A673 (cell line): ENCODE data around the gene GPR142. TPM values are rescaled to one million over a fixed set of nuclear protein-coding genes. Genes with fewer than 3 reads are reported as not detected.
A peak's percentile ranks its signal among the peaks of the same experiment; 100 is the strongest.

ENCODE experiments used
- BruUV-seq: library from RNA; stranded (reverse); fragments of 400-500 nt; replicated peaks from 2 replicates; lab custom pipeline; 2021; lab: Mats Ljungman, UMichigan
- CTCF ChIA-PET: fragments of 300-600 bp; sonication (Branson Sonifier 250); formaldehyde crosslinking; loops from one replicate; lab custom pipeline; 2022; ENCODE audit warnings: antibody characterized with exemption; lab: Charles Lee
- POLR2A ChIA-PET: fragments of 300-600 bp; sonication (Branson Sonifier 250); formaldehyde crosslinking; loops from one replicate; lab custom pipeline; 2022; ENCODE audit warnings: antibody characterized with exemption; ENCODE audit not compliant: low non-redundant PET; lab: Charles Lee
- DNase-seq: peaks from one replicate; pipeline ENCODE4 v3.0.0-alpha.2; 2015; ENCODE audit warnings: low spot score
- H3K27ac ChIP-seq: fragments of 200-600 bp; sonication (generic); 2 replicates; pipeline ENCODE4 v1.5.1; 2016; ENCODE audit warnings: mixed run types, low read depth, mild to moderate bottlenecking, mixed read lengths, antibody characterized with exemption, low read length; ENCODE audit not compliant: poor library complexity, severe bottlenecking
- H3K27me3 ChIP-seq: fragments of 200-600 bp; sonication (generic); replicated peaks from 2 replicates; pipeline ENCODE4 v1.6.1; 2017; ENCODE audit warnings: mixed run types, low read depth, mild to moderate bottlenecking, mixed read lengths, antibody characterized with exemption, low read length; ENCODE audit not compliant: insufficient read depth, poor library complexity
- H3K36me3 ChIP-seq: fragments of 200-600 bp; sonication (generic); 2 replicates; pipeline ENCODE4 v1.6.1; 2016; ENCODE audit warnings: mixed run types, mild to moderate bottlenecking, mixed read lengths, antibody characterized with exemption, low read length; ENCODE audit not compliant: insufficient read depth, poor library complexity, severe bottlenecking
- H3K4me1 ChIP-seq: fragments of 200-600 bp; sonication (generic); 2 replicates; pipeline ENCODE4 v1.6.1; 2017; ENCODE audit warnings: mixed run types, mild to moderate bottlenecking, mixed read lengths, antibody characterized with exemption, low read length; ENCODE audit not compliant: insufficient read depth, poor library complexity, severe bottlenecking
- H3K4me3 ChIP-seq: fragments of 200-600 bp; sonication (generic); 2 replicates; pipeline ENCODE4 v1.5.1; 2016; ENCODE audit warnings: low read depth, mixed run types, mild to moderate bottlenecking, mixed read lengths, low read length; ENCODE audit not compliant: poor library complexity, severe bottlenecking
- H3K9me3 ChIP-seq: fragments of 200-600 bp; sonication (generic); 2 replicates; pipeline ENCODE4 v1.6.1; 2016; ENCODE audit warnings: mixed run types, low read depth, mild to moderate bottlenecking, mixed read lengths, antibody characterized with exemption, low read length; ENCODE audit not compliant: poor library complexity, severe bottlenecking
- CTCF ChIP-seq: fragments of 300-800, 200-600 bp; sonication (generic); conservative IDR thresholded peaks from 2 replicates; pipeline ENCODE4 v1.5.1; 2017; ENCODE audit warnings: low read depth, mild to moderate bottlenecking, antibody characterized with exemption, low read length, moderate library complexity, mixed read lengths
- EZH2 ChIP-seq: fragments of 200-600 bp; sonication (generic); IDR thresholded peaks from 2 replicates; pipeline ENCODE4 v1.6.1; 2017; ENCODE audit warnings: borderline replicate concordance, low read depth, mild to moderate bottlenecking, mixed read lengths, antibody characterized with exemption, low read length; ENCODE audit not compliant: poor library complexity, severe bottlenecking
- intact Hi-C: fragments of 100-400 bp; cut with micrococcal nuclease; formaldehyde crosslinking; loops from one replicate; pipeline ENCODE4 v1.10.0; 2022; ENCODE audit not compliant: unreplicated experiment
- total RNA-seq: library from RNA; stranded (reverse); gene quantifications from 2 replicates; pipeline ENCODE4 v1.2.3, GENCODE V29; 2021

The GPR142 gene
- total RNA-seq, 1 experiment from 2014 or later, result 0.24 TPM

- CTCF ChIA-PET, result interaction anchor here (0.5 to 1.2 kb wide), 3 partner anchors 11 to 123 kb away, joined by 3 to 5 read pairs (median 4); no protein-coding TSS in a partner anchor
- 0 out of 2 replicates have a peak, but pooled peaks have one; percentile 13 for TF ChIP-seq CTCF
- TF ChIP-seq EZH2, result no peak
- Histone ChIP-seq H3K4me1 (peaks cover 10% of the 10 kb centered on the region), H3K27ac (no peak overlapping the region), H3K36me3 (no peaks in the 10 kb centered on the region), H3K9me3 (no peaks in the 10 kb centered on the region), H3K27me3 (peaks cover 45% of the 10 kb centered on the region), H3K4me3 (peak overlapping the region; percentile 26)
- intact Hi-C loops, result loop anchor here (10.0 kb wide), 1 partner anchor 52 kb away; no protein-coding TSS in a partner anchor
- DNase-seq, result peak; percentile 33
- POLR2A ChIA-PET, result no interaction called here
- no TSS peak for BruUV-seq
Observed at GRCh38 chr17:74356646-74357465, 10.4 kb upstream of the GPR142 start.

GRCh38 chr17:74357466-74357809, 9.9 kb upstream of the GPR142 start:
- Histone ChIP-seq H3K36me3 (no peaks in the 10 kb centered on the region), H3K4me3 (peak overlapping the region; percentile 26), H3K27me3 (peaks cover 39% of the 10 kb centered on the region), H3K27ac (no peak overlapping the region), H3K9me3 (no peaks in the 10 kb centered on the region), H3K4me1 (peaks cover 16% of the 10 kb centered on the region)
- BruUV-seq, result no TSS peak
- POLR2A ChIA-PET, result no interaction called here
- CTCF ChIA-PET, result interaction anchor here (0.6 kb wide), 1 partner anchor 122 kb away, joined by 4 read pairs; no protein-coding TSS in a partner anchor
- intact Hi-C loops, result loop anchor here (10.0 kb wide), 1 partner anchor 53 kb away; no protein-coding TSS in a partner anchor
- no peak for TF ChIP-seq CTCF
- no peak for TF ChIP-seq EZH2
- DNase-seq, result no peak

- BruUV-seq, result no TSS peak
- DNase-seq, result no peak
- POLR2A ChIA-PET, result no interaction called here
- Histone ChIP-seq H3K9me3 (no peaks in the 10 kb centered on the region), H3K27ac (no peak overlapping the region), H3K27me3 (peaks cover 27% of the 10 kb centered on the region), H3K4me1 (peaks cover 25% of the 10 kb centered on the region), H3K4me3 (no peak overlapping the region), H3K36me3 (no peaks in the 10 kb centered on the region)
- CTCF ChIA-PET, result interaction anchor here (0.5 kb wide), 1 partner anchor 144 kb away, joined by 5 read pairs; no protein-coding TSS in a partner anchor
- TF ChIP-seq CTCF, result no peak
- TF ChIP-seq EZH2, result no peak
- intact Hi-C loops, result loop anchor here (10.0 kb wide), 1 partner anchor 54 kb away; no protein-coding TSS in a partner anchor
Observed at GRCh38 chr17:74358697-74359096, 8.6 kb upstream of the GPR142 start.
